Lower lobe of right lung (tissue), 2 donors: ENCODE results near the gene EXOC4. TPM values are rescaled to one million over a fixed set of nuclear protein-coding genes. Genes with fewer than 3 reads are reported as not detected.
"Not testable (repeated sequence)": the region's sequence is repeated elsewhere in the genome, so short reads cannot be mapped to it uniquely, and the experiment has no call there.

Experiments used
- ATAC-seq, 2 donors: fragments of 200-7000 bp; cut with Tn5 transposase; one replicate each; pipeline ENCODE4 v1.9.1; 2020 to 2022; ENCODE audit warnings: mild to moderate bottlenecking in 2 of 2, moderate library complexity in 2 of 2
- DNase-seq: peaks from one replicate; pipeline ENCODE4 v3.0.0-alpha.2; 2020
- H3K27ac ChIP-seq: fragments of 200-600 bp; one replicate; pipeline ENCODE4 v1.8.0; 2022
- H3K27me3 ChIP-seq: fragments of 200-600 bp; one replicate; pipeline ENCODE4 v1.8.0; 2022; ENCODE audit warnings: low read depth
- H3K36me3 ChIP-seq: fragments of 200-600 bp; one replicate; pipeline ENCODE4 v1.8.0; 2022; ENCODE audit warnings: mild to moderate bottlenecking
- H3K4me1 ChIP-seq: fragments of 200-600 bp; one replicate; pipeline ENCODE4 v1.8.0; 2022
- H3K4me3 ChIP-seq: fragments of 200-600 bp; one replicate; pipeline ENCODE4 v1.8.0; 2022; ENCODE audit warnings: mild to moderate bottlenecking
- H3K9me3 ChIP-seq: fragments of 200-600 bp; one replicate; pipeline ENCODE4 v1.8.0; 2022
- intact Hi-C: fragments of 100-400 bp; cut with DNase I; formaldehyde crosslinking; loops from one replicate; pipeline ENCODE4 v1.11.0; 2022
- total RNA-seq: library from RNA; stranded (reverse); fragmentation: NEBNext Ultra II Directional; extraction: Animal tissue kit (Norgen Biotek cat#: 25700); gene quantifications from one replicate; pipeline ENCODE4 v1.2.1, GENCODE V29; 2021
- TF ChIP-seq, protein P1 (sequence below): fragments of 200-600 bp; IDR thresholded peaks from one replicate; pipeline ENCODE4 v1.8.0; 2022; ENCODE audit warnings: antibody characterized with exemption, mild to moderate bottlenecking
- donor health status: DM: no; HTN: yes; CAD: no; lungs with severe emphysema.

EXOC4 gene
- total RNA-seq, 1 donor from 2014 or later, result 80.2 TPM

DNA sequence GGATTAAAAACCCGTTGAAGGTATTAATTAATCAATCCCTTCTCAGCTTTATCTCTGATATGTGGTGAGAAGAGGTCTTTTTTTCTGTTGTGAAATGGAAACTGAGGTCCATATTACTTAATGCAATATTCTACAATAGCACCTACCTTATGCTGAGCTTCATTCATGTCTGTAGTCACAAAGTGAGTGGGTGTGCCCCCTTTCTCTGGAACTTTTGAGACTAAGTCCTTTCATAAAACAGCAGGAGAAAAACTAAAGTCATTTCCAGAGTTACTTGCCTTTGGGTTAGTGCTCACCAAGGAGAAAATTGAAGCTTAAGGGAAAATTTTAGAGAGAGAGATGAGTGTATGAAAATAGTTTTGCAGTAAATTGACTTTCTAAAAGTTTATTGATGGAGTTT, 61.2 kb downstream of the EXOC4 start:
- no peaks in the 10 kb centered on the region for H3K27me3 ChIP-seq
- DNase-seq, result no peak
- intact Hi-C loops, result no loop called here
- peaks cover 15% of the 10 kb centered on the region for H3K36me3 ChIP-seq
- no peak for ATAC-seq
- TF ChIP-seq, protein P1, sequence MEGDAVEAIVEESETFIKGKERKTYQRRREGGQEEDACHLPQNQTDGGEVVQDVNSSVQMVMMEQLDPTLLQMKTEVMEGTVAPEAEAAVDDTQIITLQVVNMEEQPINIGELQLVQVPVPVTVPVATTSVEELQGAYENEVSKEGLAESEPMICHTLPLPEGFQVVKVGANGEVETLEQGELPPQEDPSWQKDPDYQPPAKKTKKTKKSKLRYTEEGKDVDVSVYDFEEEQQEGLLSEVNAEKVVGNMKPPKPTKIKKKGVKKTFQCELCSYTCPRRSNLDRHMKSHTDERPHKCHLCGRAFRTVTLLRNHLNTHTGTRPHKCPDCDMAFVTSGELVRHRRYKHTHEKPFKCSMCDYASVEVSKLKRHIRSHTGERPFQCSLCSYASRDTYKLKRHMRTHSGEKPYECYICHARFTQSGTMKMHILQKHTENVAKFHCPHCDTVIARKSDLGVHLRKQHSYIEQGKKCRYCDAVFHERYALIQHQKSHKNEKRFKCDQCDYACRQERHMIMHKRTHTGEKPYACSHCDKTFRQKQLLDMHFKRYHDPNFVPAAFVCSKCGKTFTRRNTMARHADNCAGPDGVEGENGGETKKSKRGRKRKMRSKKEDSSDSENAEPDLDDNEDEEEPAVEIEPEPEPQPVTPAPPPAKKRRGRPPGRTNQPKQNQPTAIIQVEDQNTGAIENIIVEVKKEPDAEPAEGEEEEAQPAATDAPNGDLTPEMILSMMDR, result no peak
- H3K4me3 ChIP-seq, result no peak overlapping the region
- no peak overlapping the region for H3K27ac ChIP-seq
- H3K4me1 ChIP-seq, result no peaks in the 10 kb centered on the region
- no peaks in the 10 kb centered on the region for H3K9me3 ChIP-seq

DNA sequence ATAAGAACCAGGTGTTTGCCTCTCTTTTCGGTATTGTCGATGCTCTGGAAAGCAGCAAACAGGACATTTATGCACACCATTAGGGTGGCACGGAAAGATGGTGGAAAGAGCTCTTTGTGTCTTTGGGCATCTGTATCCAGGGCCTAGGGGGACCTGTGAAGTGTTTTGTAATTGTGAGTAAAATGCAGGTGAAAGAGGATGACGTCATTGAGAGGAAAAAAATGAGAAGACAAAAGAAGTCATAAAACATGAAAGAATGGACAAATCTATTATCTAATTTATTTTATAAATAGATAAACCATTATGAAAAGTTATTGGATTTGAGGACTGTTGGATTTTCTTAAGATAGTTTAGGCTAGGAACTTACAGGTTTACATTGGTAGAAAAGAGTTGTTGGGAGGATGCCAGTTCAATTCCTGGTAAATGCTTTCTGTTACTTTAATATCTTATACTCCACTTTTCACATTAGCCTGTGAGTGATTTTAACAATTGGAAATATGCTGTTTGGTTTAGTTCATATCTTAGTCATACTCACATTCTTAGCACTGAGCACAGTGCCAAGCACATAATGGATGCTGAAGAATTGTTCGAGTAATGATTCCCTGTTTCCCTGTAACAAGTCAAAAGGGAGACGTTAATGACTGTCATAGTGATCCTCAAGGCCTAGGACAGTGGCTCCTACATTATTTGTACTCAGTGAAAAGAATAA, 62.6 kb downstream of the EXOC4 start:
- DNase-seq (no peak), ATAC-seq (no peak)
- Histone ChIP-seq H3K4me3 (no peak overlapping the region), H3K9me3 (no peaks in the 10 kb centered on the region), H3K27ac (no peak overlapping the region), H3K4me1 (no peaks in the 10 kb centered on the region), H3K36me3 (peaks cover 14% of the 10 kb centered on the region), H3K27me3 (no peaks in the 10 kb centered on the region)
- intact Hi-C loops, result no loop called here
- TF ChIP-seq, protein P1, result no peak

DNA sequence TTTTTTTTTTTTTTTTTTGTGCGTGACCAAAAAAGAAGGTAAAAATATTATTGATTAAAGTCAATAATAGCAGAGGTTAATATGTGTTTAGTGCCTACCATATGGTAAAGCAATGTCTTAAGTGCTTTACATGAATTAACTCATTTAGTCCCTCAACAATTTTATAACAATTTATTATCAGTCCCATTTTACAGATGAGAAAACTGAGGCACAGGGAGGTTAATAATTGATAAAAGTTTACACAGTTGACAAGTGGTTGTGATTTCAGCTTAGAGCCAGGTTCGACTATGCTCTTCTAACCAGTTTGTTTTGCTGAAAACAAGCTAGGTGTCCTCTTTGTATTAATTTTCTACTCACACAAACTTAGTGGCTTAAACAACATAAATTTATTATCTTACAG, 67.0 kb downstream of the EXOC4 start:
- Histone ChIP-seq H3K4me3 (no peak overlapping the region), H3K9me3 (peaks cover 5% of the 10 kb centered on the region), H3K36me3 (peaks cover 16% of the 10 kb centered on the region), H3K27me3 (no peaks in the 10 kb centered on the region), H3K27ac (no peak overlapping the region), H3K4me1 (no peaks in the 10 kb centered on the region)
- TF ChIP-seq, protein P1, result no peak
- intact Hi-C loops, result no loop called here
- DNase-seq, result no peak
- ATAC-seq, result no peak

DNA sequence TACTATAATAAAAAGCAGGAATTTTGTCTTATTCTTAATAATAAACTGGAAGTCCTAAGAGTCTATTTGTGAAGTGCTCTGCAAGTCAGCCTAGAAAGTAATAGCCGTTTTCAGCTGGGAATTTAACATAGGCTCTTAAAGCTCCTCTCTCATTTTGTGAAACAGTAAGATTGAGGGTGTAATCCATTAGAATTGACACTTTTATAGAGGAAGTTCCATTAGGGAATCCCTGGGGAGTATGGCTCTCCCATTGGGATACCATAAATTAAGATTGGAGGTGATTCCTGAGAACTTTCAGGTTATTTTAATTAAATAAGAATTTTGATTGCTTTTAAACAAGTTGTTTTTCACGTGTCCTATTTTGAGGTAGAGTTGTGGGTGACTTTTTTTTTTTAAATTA, 68.0 kb downstream of the EXOC4 start:
- DNase-seq, result no peak
- intact Hi-C loops, result no loop called here

DNA sequence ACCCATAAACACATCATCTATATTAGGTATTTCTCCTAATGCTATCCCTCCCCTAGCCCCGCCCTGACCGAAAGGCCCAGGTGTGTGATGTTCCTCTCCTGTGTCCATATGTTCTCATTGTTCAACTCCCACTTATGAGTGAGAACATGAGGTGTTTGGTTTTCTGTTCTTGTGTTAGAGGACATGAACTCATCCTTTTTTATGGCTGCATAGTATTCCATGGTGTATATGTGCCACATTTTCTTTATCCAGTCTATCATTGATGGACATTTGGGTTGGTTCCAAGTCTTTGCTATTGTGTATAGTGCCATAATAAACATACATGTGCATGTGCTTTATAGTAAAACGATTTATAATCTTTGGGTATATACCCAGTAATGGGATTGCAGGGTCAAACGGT, 68.5 kb downstream of the EXOC4 start:
- DNase-seq, ATAC-seq, H3K4me1 ChIP-seq, H3K4me3 ChIP-seq, H3K27me3 ChIP-seq, H3K9me3 ChIP-seq, intact Hi-C loops, H3K27ac ChIP-seq: not testable (repeated sequence)
- peaks cover 16% of the 10 kb centered on the region for H3K36me3 ChIP-seq

More for the DNA sequence above, 68.0 kb downstream of the EXOC4 start:
- Histone ChIP-seq H3K9me3 (peaks cover 5% of the 10 kb centered on the region), H3K27ac (no peak overlapping the region), H3K4me3 (no peak overlapping the region), H3K4me1 (no peaks in the 10 kb centered on the region), H3K27me3 (no peaks in the 10 kb centered on the region), H3K36me3 (peaks cover 16% of the 10 kb centered on the region)
- no peak for ATAC-seq
- TF ChIP-seq, protein P1, result no peak

DNA sequence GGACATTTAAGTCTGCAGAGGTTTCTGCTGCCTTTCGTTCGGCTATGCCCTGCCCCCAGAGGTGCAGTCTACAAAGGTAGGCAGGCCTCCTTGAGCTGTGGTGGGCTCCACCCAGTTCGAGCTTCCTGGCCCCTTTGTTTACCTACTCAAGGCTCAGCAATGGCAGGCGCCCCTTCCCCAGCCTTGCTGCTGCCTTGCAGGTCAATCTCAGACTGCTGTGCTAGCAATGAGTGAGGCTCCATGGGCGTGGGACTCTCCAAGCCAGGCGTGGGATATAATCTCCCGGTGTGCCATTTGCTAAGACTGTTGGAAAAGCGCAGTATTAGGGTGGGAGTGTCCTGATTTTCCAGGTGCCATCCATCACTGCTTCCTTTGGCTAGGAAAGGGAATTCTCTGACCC, 73.9 kb downstream of the EXOC4 start:
- ATAC-seq, H3K27me3 ChIP-seq, H3K4me3 ChIP-seq, DNase-seq, H3K27ac ChIP-seq, H3K36me3 ChIP-seq, intact Hi-C loops, H3K9me3 ChIP-seq, H3K4me1 ChIP-seq: not testable (repeated sequence)

DNA sequence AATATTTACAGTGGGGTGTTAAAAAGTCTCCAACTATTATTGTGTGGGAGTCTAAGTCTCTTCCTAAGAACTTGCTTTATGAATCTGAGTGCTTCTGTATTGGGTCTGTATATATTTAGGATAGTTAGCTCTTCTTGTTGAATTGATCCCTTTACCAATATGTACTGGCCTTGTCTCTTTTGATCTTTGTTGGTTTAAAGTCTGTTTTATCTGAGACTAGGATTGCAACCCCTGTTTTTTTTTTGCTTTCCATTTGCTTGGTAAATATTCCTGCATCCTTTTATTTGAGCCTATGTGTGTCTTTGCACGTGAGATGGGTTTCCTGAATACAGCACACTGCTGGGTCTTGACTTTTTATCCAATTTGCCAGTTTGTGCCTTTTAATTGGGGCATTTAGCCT, 75.1 kb downstream of the EXOC4 start:
- H3K9me3 ChIP-seq, H3K27me3 ChIP-seq, H3K36me3 ChIP-seq, intact Hi-C loops, ATAC-seq, H3K27ac ChIP-seq, DNase-seq, H3K4me3 ChIP-seq, H3K4me1 ChIP-seq: not testable (repeated sequence)
